HepG2 (cell line): Measurements from ENCODE around the gene SVBP.

ENCODE experiments used
- CTCF ChIP-seq: sonication (generic); formaldehyde crosslinking; IDR thresholded peaks from 2 replicates; pipeline ENCODE4 v1.5.0; 2020; ENCODE audit warnings: mild to moderate bottlenecking, missing genetic modification reagents, moderate library complexity
- GATAD2A ChIP-seq: IDR thresholded peaks from 2 replicates; pipeline ENCODE4 v1.6.1; 2016
- GTF3A ChIP-seq: sonication (generic); formaldehyde crosslinking; conservative IDR thresholded peaks from 2 replicates; pipeline ENCODE4 v1.4.0; 2020; ENCODE audit warnings: mild to moderate bottlenecking, missing genetic modification reagents
- MAFK ChIP-seq, 2 experiments: IDR thresholded peaks in 1 of 2; conservative IDR thresholded peaks in 1 of 2; 2 replicates each; pipeline ENCODE4 v1.6.1; 2011; ENCODE audit warnings: improper control_type of control experiment in 2 of 2, low read length in 2 of 2
- XBP1 ChIP-seq: sonication (generic); formaldehyde crosslinking; IDR thresholded peaks from 2 replicates; pipeline ENCODE4 v1.5.0; 2020; ENCODE audit warnings: missing genetic modification reagents
- ZHX2 ChIP-seq, 2 experiments: sonication (generic) in 1 of 2; formaldehyde crosslinking in 1 of 2; IDR thresholded peaks; 2 replicates each; pipeline versions ENCODE4 v1.6.1 to v1.9.0; 2014 to 2022; ENCODE audit warnings: antibody characterized with exemption in 1 of 2, borderline replicate concordance in 1 of 2, inconsistent platforms in 1 of 2, low read depth in 1 of 2, missing genetic modification reagents in 1 of 2
- ZNF18 ChIP-seq: sonication (generic); formaldehyde crosslinking; IDR thresholded peaks from 2 replicates; pipeline ENCODE4 v1.8.0; 2022; ENCODE audit warnings: mild to moderate bottlenecking, missing genetic modification reagents; ENCODE audit not compliant: insufficient replicate concordance
- ZNF577 ChIP-seq: sonication (generic); formaldehyde crosslinking; IDR thresholded peaks from 2 replicates; pipeline ENCODE4 v1.4.0; 2020; ENCODE audit warnings: mild to moderate bottlenecking, low read depth, missing genetic modification reagents, borderline replicate concordance
- ZNF781 ChIP-seq: sonication (generic); formaldehyde crosslinking; IDR thresholded peaks from 2 replicates; pipeline ENCODE4 v1.5.1; 2020; ENCODE audit warnings: borderline replicate concordance, mild to moderate bottlenecking, missing genetic modification reagents; ENCODE audit errors: not compliant biosample characterization
- TF ChIP-seq, protein P1 (sequence below): sonication (generic); formaldehyde crosslinking; IDR thresholded peaks from 2 replicates; pipeline ENCODE4 v1.9.0; 2022; ENCODE audit warnings: low read depth, missing genetic modification reagents
- TF ChIP-seq, protein P2 (sequence below): sonication (generic); formaldehyde crosslinking; IDR thresholded peaks from 2 replicates; pipeline ENCODE4 v1.4.0; 2020; ENCODE audit warnings: missing genetic modification reagents
- TF ChIP-seq, protein P3 (sequence below): sonication (generic); formaldehyde crosslinking; IDR thresholded peaks from 2 replicates; pipeline ENCODE4 v1.8.1; 2023; ENCODE audit warnings: missing genetic modification reagents, inconsistent platforms, borderline replicate concordance

DNA sequence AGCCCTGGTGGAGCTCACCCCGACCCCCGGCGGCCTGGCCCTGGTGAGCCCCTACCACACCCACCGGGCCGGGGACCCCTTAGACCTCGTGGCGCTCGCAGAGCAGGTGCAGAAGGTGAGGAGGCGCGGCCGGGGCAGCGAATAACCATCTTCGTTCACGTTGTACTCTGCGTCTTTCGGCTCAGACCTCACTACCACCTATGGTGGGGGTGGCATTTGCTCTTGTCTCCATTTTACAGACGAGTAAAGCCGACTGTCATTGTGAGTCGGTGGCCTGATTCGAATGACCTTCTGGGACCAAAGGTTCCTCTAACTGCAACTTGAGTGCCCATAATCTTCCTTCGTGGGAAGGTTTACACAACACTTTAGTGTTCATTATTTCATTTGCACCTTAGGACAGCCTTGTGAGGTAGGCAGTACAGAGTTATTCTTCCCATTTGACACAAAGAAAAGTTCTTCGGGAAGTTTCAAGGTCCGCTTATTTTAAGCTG lies 49.6 kb downstream of the SVBP start:
- TF ChIP-seq ZNF18 (CRISPR knock-in tag) (no peak), XBP1 (CRISPR knock-in tag) (no peak), GTF3A (CRISPR knock-in tag) (no peak), MAFK (conservative IDR thresholded peaks at IDR 0.05 in 1 of 2, IDR thresholded peaks at IDR 0.05 in 1 of 2; ENCODE audit: low read length in 2 of 2) (no peak), GATAD2A (CRISPR knock-in tag) (0 out of 2 replicates have a peak, but pooled peaks have one; percentile 23), ZNF781 (no peak), ZNF577 (CRISPR knock-in tag) (no peak), ZHX2 (IDR thresholded peaks at IDR 0.05; ENCODE audit: low read depth) (no peak), ZHX2 (CRISPR knock-in tag; IDR thresholded peaks at IDR 0.05; ENCODE audit: borderline replicate concordance) (no peak), CTCF (CRISPR knock-in tag) (no peak)
- TF ChIP-seq, protein P1, sequence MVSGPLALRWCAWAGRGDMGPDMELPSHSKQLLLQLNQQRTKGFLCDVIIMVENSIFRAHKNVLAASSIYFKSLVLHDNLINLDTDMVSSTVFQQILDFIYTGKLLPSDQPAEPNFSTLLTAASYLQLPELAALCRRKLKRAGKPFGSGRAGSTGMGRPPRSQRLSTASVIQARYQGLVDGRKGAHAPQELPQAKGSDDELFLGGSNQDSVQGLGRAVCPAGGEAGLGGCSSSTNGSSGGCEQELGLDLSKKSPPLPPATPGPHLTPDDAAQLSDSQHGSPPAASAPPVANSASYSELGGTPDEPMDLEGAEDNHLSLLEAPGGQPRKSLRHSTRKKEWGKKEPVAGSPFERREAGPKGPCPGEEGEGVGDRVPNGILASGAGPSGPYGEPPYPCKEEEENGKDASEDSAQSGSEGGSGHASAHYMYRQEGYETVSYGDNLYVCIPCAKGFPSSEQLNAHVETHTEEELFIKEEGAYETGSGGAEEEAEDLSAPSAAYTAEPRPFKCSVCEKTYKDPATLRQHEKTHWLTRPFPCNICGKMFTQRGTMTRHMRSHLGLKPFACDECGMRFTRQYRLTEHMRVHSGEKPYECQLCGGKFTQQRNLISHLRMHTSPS (CRISPR knock-in tag): no peak
- TF ChIP-seq, protein P2, sequence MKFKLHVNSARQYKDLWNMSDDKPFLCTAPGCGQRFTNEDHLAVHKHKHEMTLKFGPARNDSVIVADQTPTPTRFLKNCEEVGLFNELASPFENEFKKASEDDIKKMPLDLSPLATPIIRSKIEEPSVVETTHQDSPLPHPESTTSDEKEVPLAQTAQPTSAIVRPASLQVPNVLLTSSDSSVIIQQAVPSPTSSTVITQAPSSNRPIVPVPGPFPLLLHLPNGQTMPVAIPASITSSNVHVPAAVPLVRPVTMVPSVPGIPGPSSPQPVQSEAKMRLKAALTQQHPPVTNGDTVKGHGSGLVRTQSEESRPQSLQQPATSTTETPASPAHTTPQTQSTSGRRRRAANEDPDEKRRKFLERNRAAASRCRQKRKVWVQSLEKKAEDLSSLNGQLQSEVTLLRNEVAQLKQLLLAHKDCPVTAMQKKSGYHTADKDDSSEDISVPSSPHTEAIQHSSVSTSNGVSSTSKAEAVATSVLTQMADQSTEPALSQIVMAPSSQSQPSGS (CRISPR knock-in tag): no peak
- TF ChIP-seq, protein P3, sequence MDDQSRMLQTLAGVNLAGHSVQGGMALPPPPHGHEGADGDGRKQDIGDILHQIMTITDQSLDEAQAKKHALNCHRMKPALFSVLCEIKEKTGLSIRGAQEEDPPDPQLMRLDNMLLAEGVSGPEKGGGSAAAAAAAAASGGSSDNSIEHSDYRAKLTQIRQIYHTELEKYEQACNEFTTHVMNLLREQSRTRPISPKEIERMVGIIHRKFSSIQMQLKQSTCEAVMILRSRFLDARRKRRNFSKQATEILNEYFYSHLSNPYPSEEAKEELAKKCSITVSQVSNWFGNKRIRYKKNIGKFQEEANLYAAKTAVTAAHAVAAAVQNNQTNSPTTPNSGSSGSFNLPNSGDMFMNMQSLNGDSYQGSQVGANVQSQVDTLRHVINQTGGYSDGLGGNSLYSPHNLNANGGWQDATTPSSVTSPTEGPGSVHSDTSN (CRISPR knock-in tag): no peak
